ENCODE measurements around the gene CST1. TPM values are rescaled to one million over a fixed set of nuclear protein-coding genes. Genes with fewer than 3 reads are reported as not detected.
"Not testable (repeated sequence)": the region's sequence is repeated elsewhere in the genome, so short reads cannot be mapped to it uniquely, and the experiment has no call there.

CST1 gene
- total RNA-seq, 1 donor from 2014 or later, result not detected

GRCh38 chr20:23721962-23722361, 28.8 kb downstream of the CST1 start:
- Histone ChIP-seq H3K27ac (no peak overlapping the region), H3F3A (ENCODE audit: low read depth) (no peaks in the 10 kb centered on the region), H3K36me3 (no peaks in the 10 kb centered on the region), H3K27me3 (no peaks in the 10 kb centered on the region), H3K9me3 (ENCODE audit: low read depth) (no peaks in the 10 kb centered on the region), H3K4me3 (no peak overlapping the region), H3K4me2 (no peak overlapping the region), H4K20me1 (ENCODE audit: low read depth) (no peaks in the 10 kb centered on the region), H3K9ac (no peak overlapping the region), H3K4me1 (no peaks in the 10 kb centered on the region), H3K79me2 (ENCODE audit: low read depth) (no peaks in the 10 kb centered on the region), H2AFZ (replicated peaks) (no peak overlapping the region)
- H3K27me3 Mint-ChIP-seq (ENCODE audit: insufficient read depth, low read depth), result peaks cover 6% of the 10 kb centered on the region
- H3K4me3 Mint-ChIP-seq, result no peak overlapping the region
- no peaks in the 10 kb centered on the region for H3K4me1 Mint-ChIP-seq
- DNase-seq (ENCODE audit: low spot score), result no peak
- TF ChIP-seq EZH2phosphoT487 (IDR thresholded peaks at IDR 0.05) (no peak), EZH2 (IDR thresholded peaks at IDR 0.05) (no peak), CTCF (IDR thresholded peaks at IDR 0.05) (no peak)
- H3K9me3 Mint-ChIP-seq, result peaks cover 3% of the 10 kb centered on the region
- no peak overlapping the region for H3K27ac Mint-ChIP-seq
- no peaks in the 10 kb centered on the region for H3K36me3 Mint-ChIP-seq

GRCh38 chr20:23719351-23719750, 31.4 kb downstream of the CST1 start:
- not testable (repeated sequence) for H3K27ac ChIP-seq; H3K36me3 ChIP-seq; H3F3A ChIP-seq (ENCODE audit: low read depth); H3K27me3 ChIP-seq; H3K27ac Mint-ChIP-seq; H2AFZ ChIP-seq (replicated peaks); H3K4me2 ChIP-seq; H3K36me3 Mint-ChIP-seq; H4K20me1 ChIP-seq (ENCODE audit: low read depth); H3K79me2 ChIP-seq (ENCODE audit: low read depth); DNase-seq (ENCODE audit: low spot score); H3K9me3 Mint-ChIP-seq; H3K4me3 ChIP-seq; H3K9me3 ChIP-seq (ENCODE audit: low read depth); H3K9ac ChIP-seq; H3K4me1 ChIP-seq; H3K4me1 Mint-ChIP-seq; H3K27me3 Mint-ChIP-seq (ENCODE audit: insufficient read depth, low read depth); H3K4me3 Mint-ChIP-seq

GRCh38 chr20:23711778-23712177, 39.0 kb downstream of the CST1 start:
- H3F3A ChIP-seq (ENCODE audit: low read depth); H3K4me3 Mint-ChIP-seq; H4K20me1 ChIP-seq (ENCODE audit: low read depth); H3K4me1 ChIP-seq; H3K79me2 ChIP-seq (ENCODE audit: low read depth); H2AFZ ChIP-seq (replicated peaks); H3K4me3 ChIP-seq; H3K36me3 Mint-ChIP-seq; H3K27ac ChIP-seq; H3K27ac Mint-ChIP-seq; H3K27me3 Mint-ChIP-seq (ENCODE audit: insufficient read depth, low read depth); DNase-seq (ENCODE audit: low spot score); H3K4me2 ChIP-seq; H3K27me3 ChIP-seq; H3K9me3 Mint-ChIP-seq; H3K4me1 Mint-ChIP-seq; H3K9me3 ChIP-seq (ENCODE audit: low read depth); H3K9ac ChIP-seq; H3K36me3 ChIP-seq: not testable (repeated sequence)

GRCh38 chr20:23710771-23711170, 40.0 kb downstream of the CST1 start:
- no peaks in the 10 kb centered on the region for H3K27me3 Mint-ChIP-seq (ENCODE audit: insufficient read depth, low read depth)
- no peak overlapping the region for H3K4me3 Mint-ChIP-seq
- H3K79me2 ChIP-seq (ENCODE audit: low read depth), result no peaks in the 10 kb centered on the region
- no peak overlapping the region for H3K27ac Mint-ChIP-seq
- no peaks in the 10 kb centered on the region for H3K4me1 Mint-ChIP-seq
- H3K36me3 Mint-ChIP-seq, result no peaks in the 10 kb centered on the region
- no peak overlapping the region for H3K4me2 ChIP-seq
- no peaks in the 10 kb centered on the region for H3K9me3 ChIP-seq (ENCODE audit: low read depth)
- H3K9ac ChIP-seq, result no peak overlapping the region
- H2AFZ ChIP-seq (replicated peaks), result no peak overlapping the region
- no peak overlapping the region for H3K27ac ChIP-seq
- no peak for DNase-seq (ENCODE audit: low spot score)
- H3K4me1 ChIP-seq, result no peaks in the 10 kb centered on the region
- no peaks in the 10 kb centered on the region for H3F3A ChIP-seq (ENCODE audit: low read depth)
- no peak overlapping the region for H3K4me3 ChIP-seq
- H3K27me3 ChIP-seq, result no peaks in the 10 kb centered on the region
- TF ChIP-seq EZH2phosphoT487 (IDR thresholded peaks at IDR 0.05) (no peak), EZH2 (IDR thresholded peaks at IDR 0.05) (no peak), CTCF (IDR thresholded peaks at IDR 0.05) (no peak)
- H3K9me3 Mint-ChIP-seq, result no peaks in the 10 kb centered on the region
- H3K36me3 ChIP-seq, result no peaks in the 10 kb centered on the region
- H4K20me1 ChIP-seq (ENCODE audit: low read depth), result no peaks in the 10 kb centered on the region
